Measurements from ENCODE around the gene ACOT11. TPM values are rescaled to one million over a fixed set of nuclear protein-coding genes. Genes with fewer than 3 reads are reported as not detected.

The ACOT11 gene
- total and polyA plus RNA-seq, 4 donors: 2.8 to 13.5 (median 7.9) TPM

- no peak for ATAC-seq (ENCODE audit: insufficient read depth, low FRiP score)
- Histone ChIP-seq H3K9me3 (ENCODE audit: control insufficient read depth in 4 of 4, insufficient read depth in 3 of 4, low read length in 3 of 4) (peaks cover 0 to 2% (median 0%) of the 10 kb centered on the region in 4 donors), H3K27me3 (ENCODE audit: control insufficient read depth in 3 of 3, insufficient read depth in 3 of 3, low read length in 2 of 3) (no peaks in the 10 kb centered on the region), H3K9ac (ENCODE audit: insufficient read depth in 1 of 2, low read length in 2 of 2) (no peak overlapping the region), H3K4me1 (ENCODE audit: control insufficient read depth in 5 of 5, insufficient read depth in 5 of 5, low read length in 5 of 5) (no peaks in the 10 kb centered on the region), H3K4me3 (no peak overlapping the region), H3K27ac (ENCODE audit: low read depth in 1 of 2, low read length in 1 of 2) (no peak overlapping the region), H3K36me3 (ENCODE audit: control insufficient read depth in 4 of 4, insufficient read depth in 4 of 4, low read length in 4 of 4) (no peaks in the 10 kb centered on the region)
- TF ChIP-seq CTCF (IDR thresholded peaks at IDR 0.05; ENCODE audit: control extremely low read depth, extremely low read depth): no peak
- no peak for DNase-seq
- 81 to 82% methylated on average over 8 of the region's 8 CpGs for WGBS, 2 donors
Observed at GRCh38 chr1:54614563-54614962, 66.5 kb downstream of the ACOT11 start.

GRCh38 chr1:54615531-54616279 lies 67.7 kb downstream of the ACOT11 start:
- 65 to 78% methylated on average over 13 of the region's 13 CpGs for WGBS, 2 donors
- Histone ChIP-seq H3K4me3 (no peak overlapping the region), H3K36me3 (ENCODE audit: control insufficient read depth in 4 of 4, insufficient read depth in 4 of 4, low read length in 4 of 4) (no peaks in the 10 kb centered on the region), H3K9ac (ENCODE audit: insufficient read depth in 1 of 2, low read length in 2 of 2) (no peak overlapping the region), H3K27ac (ENCODE audit: low read depth in 1 of 2, low read length in 1 of 2) (no peak overlapping the region), H3K9me3 (ENCODE audit: control insufficient read depth in 4 of 4, insufficient read depth in 3 of 4, low read length in 3 of 4) (peaks cover 0 to 2% (median 0%) of the 10 kb centered on the region in 4 donors), H3K27me3 (ENCODE audit: control insufficient read depth in 3 of 3, insufficient read depth in 3 of 3, low read length in 2 of 3) (no peaks in the 10 kb centered on the region), H3K4me1 (ENCODE audit: control insufficient read depth in 5 of 5, insufficient read depth in 5 of 5, low read length in 5 of 5) (no peaks in the 10 kb centered on the region)
- DNase-seq (no peak), ATAC-seq (ENCODE audit: insufficient read depth, low FRiP score) (no peak)
- no peak for TF ChIP-seq CTCF (IDR thresholded peaks at IDR 0.05; ENCODE audit: control extremely low read depth, extremely low read depth)

GRCh38 chr1:54619749-54620148 lies 71.7 kb downstream of the ACOT11 start:
- WGBS, 2 donors: 83 to 90% methylated on average over 8 of the region's 8 CpGs
- Histone ChIP-seq H3K4me1 (ENCODE audit: control insufficient read depth in 5 of 5, insufficient read depth in 5 of 5, low read length in 5 of 5) (no peaks in the 10 kb centered on the region), H3K4me3 (no peak overlapping the region), H3K27me3 (ENCODE audit: control insufficient read depth in 3 of 3, insufficient read depth in 3 of 3, low read length in 2 of 3) (peaks cover 0 to 4% (median 0%) of the 10 kb centered on the region in 3 donors), H3K9me3 (ENCODE audit: control insufficient read depth in 4 of 4, insufficient read depth in 3 of 4, low read length in 3 of 4) (peaks cover 0 to 2% (median 0%) of the 10 kb centered on the region in 4 donors), H3K27ac (ENCODE audit: low read depth in 1 of 2, low read length in 1 of 2) (no peak overlapping the region), H3K9ac (ENCODE audit: insufficient read depth in 1 of 2, low read length in 2 of 2) (no peak overlapping the region), H3K36me3 (ENCODE audit: control insufficient read depth in 4 of 4, insufficient read depth in 4 of 4, low read length in 4 of 4) (no peaks in the 10 kb centered on the region)
- ATAC-seq (ENCODE audit: insufficient read depth, low FRiP score): no peak
- TF ChIP-seq CTCF (IDR thresholded peaks at IDR 0.05; ENCODE audit: control extremely low read depth, extremely low read depth): no peak
- no peak for DNase-seq
